ENCODE measurements around the gene SLC8A3. TPM values are rescaled to one million over a fixed set of nuclear protein-coding genes. Genes with fewer than 3 reads are reported as not detected.

Gene SLC8A3
- total and polyA plus RNA-seq, 9 of the 15 experiments (the other 6 are each of a cell fraction or from before 2014, with no cell fraction given): not detected

DNA sequence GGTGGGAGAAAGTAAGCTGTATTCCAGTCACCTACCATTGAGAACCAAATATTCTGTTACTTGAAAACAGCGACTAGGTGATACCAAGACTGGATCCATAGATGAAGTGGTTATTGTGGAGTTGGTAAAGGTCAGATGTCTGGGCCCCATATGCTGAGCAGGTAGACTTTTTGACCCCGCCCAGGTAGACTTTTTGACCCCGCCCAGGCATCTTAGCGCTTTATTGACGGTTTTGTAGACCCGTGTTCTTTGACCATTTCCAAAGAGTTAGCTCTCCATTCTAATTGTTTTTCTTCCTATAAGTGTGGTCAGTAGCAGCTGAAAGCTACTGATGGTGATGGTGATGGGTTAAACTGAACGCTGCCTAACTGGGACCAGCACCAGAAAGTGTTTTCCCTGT lies 61.6 kb downstream of the SLC8A3 start:
- in situ Hi-C loops (cut with MboI): no loop called here
- Histone ChIP-seq H4K20me1 (replicated peaks; ENCODE audit: control insufficient read depth, insufficient read depth, low read length) (no peaks in the 10 kb centered on the region), H3K27ac (ENCODE audit: extremely low read depth, low read depth, low read length) (no peak overlapping the region), H3K27me3 (ENCODE audit: control insufficient read depth in 2 of 2, insufficient read depth in 2 of 2, low read length in 2 of 2) (no peaks in the 10 kb centered on the region), H3K79me2 (ENCODE audit: control insufficient read depth, insufficient read depth, low read length) (no peaks in the 10 kb centered on the region), H3K9me1 (ENCODE audit: control insufficient read depth, insufficient read depth, low read length) (no peaks in the 10 kb centered on the region), H3K4me3 (no peak overlapping the region), H2AFZ (ENCODE audit: low read depth, low read length) (no peak overlapping the region), H3K4me1 (replicated peaks in 1 of 2; ENCODE audit: control insufficient read depth in 2 of 2, insufficient read depth in 2 of 2, low read length in 2 of 2) (no peaks in the 10 kb centered on the region), H3K9me3 (replicated peaks; ENCODE audit: control insufficient read depth, insufficient read depth, low read depth, low read length) (no peaks in the 10 kb centered on the region), H3K36me3 (ENCODE audit: control insufficient read depth, insufficient read depth, low read length) (no peaks in the 10 kb centered on the region), H3K4me2 (ENCODE audit: insufficient read depth, low read length) (no peak overlapping the region), H3K9ac (ENCODE audit: insufficient read depth in 1 of 2, low read depth in 2 of 2, low read length in 2 of 2) (no peak overlapping the region)
- TF ChIP-seq, protein P1, sequence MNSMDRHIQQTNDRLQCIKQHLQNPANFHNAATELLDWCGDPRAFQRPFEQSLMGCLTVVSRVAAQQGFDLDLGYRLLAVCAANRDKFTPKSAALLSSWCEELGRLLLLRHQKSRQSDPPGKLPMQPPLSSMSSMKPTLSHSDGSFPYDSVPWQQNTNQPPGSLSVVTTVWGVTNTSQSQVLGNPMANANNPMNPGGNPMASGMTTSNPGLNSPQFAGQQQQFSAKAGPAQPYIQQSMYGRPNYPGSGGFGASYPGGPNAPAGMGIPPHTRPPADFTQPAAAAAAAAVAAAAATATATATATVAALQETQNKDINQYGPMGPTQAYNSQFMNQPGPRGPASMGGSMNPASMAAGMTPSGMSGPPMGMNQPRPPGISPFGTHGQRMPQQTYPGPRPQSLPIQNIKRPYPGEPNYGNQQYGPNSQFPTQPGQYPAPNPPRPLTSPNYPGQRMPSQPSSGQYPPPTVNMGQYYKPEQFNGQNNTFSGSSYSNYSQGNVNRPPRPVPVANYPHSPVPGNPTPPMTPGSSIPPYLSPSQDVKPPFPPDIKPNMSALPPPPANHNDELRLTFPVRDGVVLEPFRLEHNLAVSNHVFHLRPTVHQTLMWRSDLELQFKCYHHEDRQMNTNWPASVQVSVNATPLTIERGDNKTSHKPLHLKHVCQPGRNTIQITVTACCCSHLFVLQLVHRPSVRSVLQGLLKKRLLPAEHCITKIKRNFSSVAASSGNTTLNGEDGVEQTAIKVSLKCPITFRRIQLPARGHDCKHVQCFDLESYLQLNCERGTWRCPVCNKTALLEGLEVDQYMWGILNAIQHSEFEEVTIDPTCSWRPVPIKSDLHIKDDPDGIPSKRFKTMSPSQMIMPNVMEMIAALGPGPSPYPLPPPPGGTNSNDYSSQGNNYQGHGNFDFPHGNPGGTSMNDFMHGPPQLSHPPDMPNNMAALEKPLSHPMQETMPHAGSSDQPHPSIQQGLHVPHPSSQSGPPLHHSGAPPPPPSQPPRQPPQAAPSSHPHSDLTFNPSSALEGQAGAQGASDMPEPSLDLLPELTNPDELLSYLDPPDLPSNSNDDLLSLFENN (IDR thresholded peaks at IDR 0.05; ENCODE audit: low read depth in 2 of 2, low read length in 2 of 2): no peak
- TF ChIP-seq HDAC1 (IDR thresholded peaks at IDR 0.05) (no peak), SAP30 (IDR thresholded peaks at IDR 0.05; ENCODE audit: borderline replicate concordance, insufficient read depth, low read depth, low read length, poor library complexity, severe bottlenecking) (no peak), ZNF586 (CRISPR knock-in tag; conservative IDR thresholded peaks at IDR 0.05) (no peak), RAD21 (CRISPR knock-in tag; conservative IDR thresholded peaks at IDR 0.05 in 1 of 2, IDR thresholded peaks at IDR 0.05 in 1 of 2) (no peak), RBM17 (IDR thresholded peaks at IDR 0.05; ENCODE audit: borderline replicate concordance, low read depth, low read length) (no peak), HDAC8 (tag; IDR thresholded peaks at IDR 0.05) (no peak), ZNF696 (CRISPR knock-in tag; conservative IDR thresholded peaks at IDR 0.05) (no peak), MTA1 (IDR thresholded peaks at IDR 0.05; ENCODE audit: borderline replicate concordance) (no peak), XRCC4 (IDR thresholded peaks at IDR 0.05; ENCODE audit: extremely low read depth, insufficient read depth, insufficient read length) (no peak), NFXL1 (CRISPR knock-in tag; IDR thresholded peaks at IDR 0.05) (no peak), SRSF9 (IDR thresholded peaks at IDR 0.05; ENCODE audit: borderline replicate concordance, low read depth, low read length) (no peak), TAF15 (IDR thresholded peaks at IDR 0.05; ENCODE audit: low read depth, low read length) (no peak), MECOM (CRISPR knock-in tag; IDR thresholded peaks at IDR 0.05) (no peak), PRPF4 (IDR thresholded peaks at IDR 0.05; ENCODE audit: insufficient read depth, low read depth, low read length, poor library complexity, severe bottlenecking) (no peak)
- TF ChIP-seq, protein P2, sequence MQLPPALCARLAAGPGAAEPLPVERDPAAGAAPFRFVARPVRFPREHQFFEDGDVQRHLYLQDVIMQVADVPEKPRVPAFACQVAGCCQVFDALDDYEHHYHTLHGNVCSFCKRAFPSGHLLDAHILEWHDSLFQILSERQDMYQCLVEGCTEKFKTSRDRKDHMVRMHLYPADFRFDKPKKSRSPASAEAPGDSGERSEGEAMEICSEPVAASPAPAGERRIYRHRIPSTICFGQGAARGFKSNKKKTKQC (CRISPR knock-in tag; IDR thresholded peaks at IDR 0.05): no peak
- POLR2A ChIA-PET: no interaction called here
- no peak for ATAC-seq
- no TSS peak for BruUV-seq (replicated peaks)
- 0% methylated on average over 7 of the region's 7 CpGs for WGBS (ENCODE audit: insufficient coverage, low coverage, missing lambda C conversion rate)
- FAIRE-seq: no peak
- DNase-seq (ENCODE audit: extremely low read depth in 1 of 4, low spot score in 3 of 4): no peak
- CTCF ChIA-PET (ENCODE audit: low intra/inter-chr PET ratio): no interaction called here
- intact Hi-C loops (cut with micrococcal nuclease): no loop called here
